H9 (cell line): ENCODE measurements around the gene GMPR. TPM values are rescaled to one million over a fixed set of nuclear protein-coding genes. Genes with fewer than 3 reads are reported as not detected.

Experiments used
- DNase-seq: peaks from one replicate; pipeline ENCODE4 v3.0.0-alpha.2; 2017
- H2AFZ ChIP-seq: one replicate; pipeline ENCODE4 v1.6.1; 2013; ENCODE audit warnings: mild to moderate bottlenecking, low read length, control low read depth, moderate library complexity
- H2AK5ac ChIP-seq: 2 replicates; pipeline ENCODE4 v1.6.1; 2013; ENCODE audit warnings: low read length, control low read depth, mixed read lengths; ENCODE audit not compliant: insufficient read length
- H2BK120ac ChIP-seq: one replicate; pipeline ENCODE4 v1.6.1; 2013; ENCODE audit warnings: low read depth, mild to moderate bottlenecking, low read length, control low read depth, inconsistent platforms; ENCODE audit not compliant: poor library complexity, severe bottlenecking
- H2BK12ac ChIP-seq: 2 replicates; pipeline ENCODE4 v1.6.1; 2013; ENCODE audit warnings: low read length, control low read depth, mixed read lengths, low read depth; ENCODE audit not compliant: insufficient read length
- H2BK15ac ChIP-seq: 2 replicates; pipeline ENCODE4 v1.6.1; 2013; ENCODE audit warnings: low read depth, low read length, control low read depth
- H2BK20ac ChIP-seq: one replicate; pipeline ENCODE4 v1.6.1; 2013; ENCODE audit warnings: low read depth, mild to moderate bottlenecking, low read length, control low read depth, inconsistent platforms; ENCODE audit not compliant: poor library complexity, severe bottlenecking
- H2BK5ac ChIP-seq: 2 replicates; pipeline ENCODE4 v1.6.1; 2013; ENCODE audit warnings: low read length, control low read depth, mixed read lengths; ENCODE audit not compliant: insufficient read length
- H3K14ac ChIP-seq: 2 replicates; pipeline ENCODE4 v1.6.1; 2013; ENCODE audit warnings: low read length, control low read depth; ENCODE audit not compliant: insufficient read depth
- H3K18ac ChIP-seq: 2 replicates; pipeline ENCODE4 v1.6.1; 2013; ENCODE audit warnings: low read depth, mild to moderate bottlenecking, mixed read lengths, low read length, control low read depth; ENCODE audit not compliant: insufficient read length
- H3K23ac ChIP-seq: 2 replicates; pipeline ENCODE4 v1.6.1; 2013; ENCODE audit warnings: low read length, control low read depth, mixed read lengths, low read depth; ENCODE audit not compliant: insufficient read length
- H3K23me2 ChIP-seq: 2 replicates; pipeline ENCODE4 v1.6.1; 2013; ENCODE audit warnings: low read depth, mild to moderate bottlenecking, mixed read lengths, low read length, control low read depth; ENCODE audit not compliant: insufficient read length, poor library complexity, severe bottlenecking
- H3K27ac ChIP-seq: 2 replicates; pipeline ENCODE4 v1.5.1; 2013; ENCODE audit warnings: low read length, control low read depth, mixed read lengths, low read depth; ENCODE audit not compliant: insufficient read length
- H3K27me3 ChIP-seq: 2 replicates; pipeline ENCODE4 v1.6.1; 2013; ENCODE audit warnings: low read length, control low read depth, inconsistent platforms; ENCODE audit not compliant: insufficient read depth
- H3K4ac ChIP-seq: 2 replicates; pipeline ENCODE4 v1.6.1; 2013; ENCODE audit warnings: low read depth, mild to moderate bottlenecking, control low read depth, inconsistent platforms, low read length, moderate library complexity
- H3K4me1 ChIP-seq: 2 replicates; pipeline ENCODE4 v1.6.1; 2013; ENCODE audit warnings: low read length, control low read depth, inconsistent platforms; ENCODE audit not compliant: insufficient read depth
- H3K4me2 ChIP-seq: 2 replicates; pipeline ENCODE4 v1.6.1; 2013; ENCODE audit warnings: low read length, control low read depth, mixed read lengths; ENCODE audit not compliant: insufficient read length, insufficient read depth
- H3K56ac ChIP-seq: 2 replicates; pipeline ENCODE4 v1.6.1; 2013; ENCODE audit warnings: low read depth, mild to moderate bottlenecking, mixed read lengths, low read length, control low read depth; ENCODE audit not compliant: insufficient read length
- H3K79me1 ChIP-seq: 2 replicates; pipeline ENCODE4 v1.6.1; 2013; ENCODE audit warnings: low read depth, mild to moderate bottlenecking, moderate library complexity, low read length, control low read depth, inconsistent platforms; ENCODE audit not compliant: insufficient read depth, poor library complexity, severe bottlenecking
- H3K79me2 ChIP-seq: 2 replicates; pipeline ENCODE4 v1.6.1; 2013; ENCODE audit warnings: low read length, control low read depth, inconsistent platforms; ENCODE audit not compliant: insufficient read depth
- H3K9ac ChIP-seq: 2 replicates; pipeline ENCODE4 v1.6.1; 2013; ENCODE audit warnings: low read length, control low read depth, mixed read lengths; ENCODE audit not compliant: insufficient read length; ENCODE audit errors: extremely low read depth
- H3K9me3 ChIP-seq: one replicate; pipeline ENCODE4 v1.6.1; 2013; ENCODE audit warnings: low read depth, low read length, inconsistent platforms; ENCODE audit not compliant: control insufficient read depth
- H3T11ph ChIP-seq: one replicate; pipeline ENCODE4 v1.6.1; 2013; ENCODE audit warnings: mild to moderate bottlenecking, low read length, control low read depth, inconsistent platforms
- H4K20me1 ChIP-seq: one replicate; pipeline ENCODE4 v1.6.1; 2013; ENCODE audit not compliant: control insufficient read depth, insufficient read length, insufficient read depth
- H4K5ac ChIP-seq: 2 replicates; pipeline ENCODE4 v1.6.1; 2013; ENCODE audit warnings: low read depth, mild to moderate bottlenecking, mixed read lengths, low read length, control low read depth; ENCODE audit not compliant: insufficient read length
- H4K8ac ChIP-seq: replicated peaks from 2 replicates; pipeline ENCODE4 v1.6.1; 2013; ENCODE audit warnings: low read length, control low read depth, mixed read lengths, low read depth; ENCODE audit not compliant: insufficient read length
- H4K91ac ChIP-seq: 2 replicates; pipeline ENCODE4 v1.6.1; 2013; ENCODE audit warnings: low read depth, mild to moderate bottlenecking, moderate library complexity, mixed read lengths, low read length, control low read depth; ENCODE audit not compliant: insufficient read length
- H3K27ac Mint-ChIP-seq, 3 experiments: 2 replicates in 2 of 3; 3 replicates in 1 of 3; pipeline ENCODE4 v1.8.0; 2020 to 2021; ENCODE audit warnings: mixed read lengths in 3 of 3, mild to moderate bottlenecking in 1 of 3, moderate library complexity in 1 of 3
- H3K27me3 Mint-ChIP-seq: 2 replicates; pipeline ENCODE4 v1.8.0; 2021; ENCODE audit warnings: low read depth, mild to moderate bottlenecking, moderate library complexity, mixed read lengths
- H3K36me3 Mint-ChIP-seq, 3 experiments: 2 replicates in 2 of 3; 3 replicates in 1 of 3; pipeline ENCODE4 v1.8.0; 2020 to 2021; ENCODE audit warnings: low read depth in 3 of 3, mixed read lengths in 3 of 3; ENCODE audit not compliant: insufficient read depth in 1 of 3
- H3K4me1 Mint-ChIP-seq, 2 experiments: 2 replicates each; pipeline ENCODE4 v1.8.0; 2020; ENCODE audit warnings: mixed read lengths in 2 of 2
- H3K4me3 Mint-ChIP-seq, 2 experiments: 2 replicates in 1 of 2; 3 replicates in 1 of 2; pipeline ENCODE4 v1.8.0; 2020 to 2021; ENCODE audit warnings: mild to moderate bottlenecking in 2 of 2, mixed read lengths in 2 of 2, moderate library complexity in 1 of 2
- H3K9me3 Mint-ChIP-seq, 2 experiments: 2 replicates in 1 of 2; 3 replicates in 1 of 2; pipeline ENCODE4 v1.8.0; 2020; ENCODE audit warnings: mild to moderate bottlenecking in 2 of 2, mixed read lengths in 2 of 2, moderate library complexity in 1 of 2
- CTCF ChIP-seq: fragments of 200-600 bp; sonication (generic); conservative IDR thresholded peaks from 3 replicates; pipeline ENCODE4 v1.8.0; 2021; ENCODE audit warnings: antibody characterized with exemption, mild to moderate bottlenecking
- WGBS: extraction: QIAGEN DNeasy Blood & Tissue Kit; methylation state at CpG from one replicate; pipeline ENCODE4 v1.1.7; 2013; ENCODE audit warnings: missing lambda C conversion rate, low lambda C conversion rate, mixed read lengths; ENCODE audit not compliant: insufficient read length; ENCODE audit errors: extremely low coverage; 5-methylcytosine and 5-hydroxymethylcytosine counted together
- total RNA-seq: library from RNA; stranded (reverse); gene quantifications from 2 replicates; pipeline ENCODE4 v1.2.1, GENCODE V29; 2021

GMPR gene
- total RNA-seq, 1 experiment from 2014 or later = 0.70 TPM

- H3K79me1 ChIP-seq = no peaks in the 10 kb centered on the region
- H3K18ac ChIP-seq = no peak overlapping the region
- H3K4me1 Mint-ChIP-seq = peaks cover 6 to 15% of the 10 kb centered on the region in 2 experiments
- H3K4me1 ChIP-seq = no peaks in the 10 kb centered on the region
- no peak overlapping the region for H2BK5ac ChIP-seq
- H4K8ac ChIP-seq = no peak overlapping the region
- no peaks in the 10 kb centered on the region for H3K9me3 ChIP-seq
- H3K27me3 Mint-ChIP-seq = no peaks in the 10 kb centered on the region
- no peak overlapping the region for H3K4me2 ChIP-seq
- H3K27ac Mint-ChIP-seq = no peak overlapping the region; a peak in 1 of 7 replicates
- H4K91ac ChIP-seq = no peak overlapping the region
- H3K56ac ChIP-seq = no peak overlapping the region
- no peak overlapping the region for H3K27ac ChIP-seq
- no peak overlapping the region for H3K23ac ChIP-seq
- H3K79me2 ChIP-seq = no peaks in the 10 kb centered on the region
- H2AK5ac ChIP-seq = no peak overlapping the region
- no peaks in the 10 kb centered on the region for H3K23me2 ChIP-seq
- no peak overlapping the region for H3K14ac ChIP-seq
- no peak overlapping the region for H3K9ac ChIP-seq
- no peak overlapping the region for H2BK20ac ChIP-seq
- H4K5ac ChIP-seq = no peak overlapping the region
- H4K20me1 ChIP-seq = no peaks in the 10 kb centered on the region
- H3K4me3 Mint-ChIP-seq = no peak overlapping the region
- H3T11ph ChIP-seq = no peak overlapping the region
- no peak for DNase-seq
- H3K4ac ChIP-seq = no peak overlapping the region
- WGBS = no CpG with 5 or more reads among the region's 5 CpGs
- H3K9me3 Mint-ChIP-seq = no peaks in the 10 kb centered on the region; a peak in 1 of 5 replicates
- H3K27me3 ChIP-seq = no peaks in the 10 kb centered on the region
- no peak for TF ChIP-seq CTCF
- no peak overlapping the region for H2AFZ ChIP-seq
- H2BK12ac ChIP-seq = no peak overlapping the region
- no peak overlapping the region for H2BK15ac ChIP-seq
- no peaks in the 10 kb centered on the region; a peak in 1 of 7 replicates for H3K36me3 Mint-ChIP-seq
- H2BK120ac ChIP-seq = no peak overlapping the region
These were observed 40.9 kb downstream of the GMPR start for GRCh38 chr6:16279243-16279642.
